ENCODE results near the gene CHD2.
"Not testable (repeated sequence)": the region's sequence is repeated elsewhere in the genome, so short reads cannot be mapped to it uniquely, and the experiment has no call there.

Gene CHD2

GRCh38 chr15:93019971-93020370 lies 119.8 kb downstream of the CHD2 start:
- no peak for DNase-seq (ENCODE audit: low spot score)

GRCh38 chr15:93020976-93021772 lies 121.0 kb downstream of the CHD2 start:
- DNase-seq (ENCODE audit: low spot score) = no peak

GRCh38 chr15:93024293-93024692 lies 124.2 kb downstream of the CHD2 start:
- DNase-seq (ENCODE audit: low spot score) = no peak

GRCh38 chr15:93024716-93025624 lies 124.8 kb downstream of the CHD2 start:
- DNase-seq (ENCODE audit: low spot score) = no peak

- no peak for DNase-seq (ENCODE audit: low spot score)
Measured at GRCh38 chr15:93025625-93025982, 125.5 kb downstream of the CHD2 start.

- DNase-seq (ENCODE audit: low spot score) = no peak
Measured at GRCh38 chr15:93026380-93026817, 126.3 kb downstream of the CHD2 start.

- no peak for DNase-seq (ENCODE audit: low spot score)
Measured at GRCh38 chr15:93027413-93027812, 127.3 kb downstream of the CHD2 start.

- no peak for DNase-seq (ENCODE audit: low spot score)
Measured at GRCh38 chr15:93028111-93028631, 128.0 kb downstream of the CHD2 start.

GRCh38 chr15:93028632-93029213 lies 128.6 kb downstream of the CHD2 start:
- DNase-seq (ENCODE audit: low spot score) = peak; percentile 77

- DNase-seq (ENCODE audit: low spot score) = no peak
Measured at GRCh38 chr15:93029214-93029835, 129.2 kb downstream of the CHD2 start.

GRCh38 chr15:93029836-93030429 lies 129.8 kb downstream of the CHD2 start:
- no peak for DNase-seq (ENCODE audit: low spot score)

GRCh38 chr15:93030430-93031102 lies 130.4 kb downstream of the CHD2 start:
- DNase-seq (ENCODE audit: low spot score) = peak; percentile 69

GRCh38 chr15:93031103-93031464 lies 131.0 kb downstream of the CHD2 start:
- DNase-seq (ENCODE audit: low spot score) = no peak

- DNase-seq (ENCODE audit: low spot score) = not testable (repeated sequence)
Measured at GRCh38 chr15:93031557-93032384, 131.6 kb downstream of the CHD2 start.

- not testable (repeated sequence) for DNase-seq (ENCODE audit: low spot score)
Measured at GRCh38 chr15:93032515-93033206, 132.5 kb downstream of the CHD2 start.

- no peak for DNase-seq (ENCODE audit: low spot score)
Measured at GRCh38 chr15:93033434-93034045, 133.4 kb downstream of the CHD2 start.

- DNase-seq (ENCODE audit: low spot score) = no peak
Measured at GRCh38 chr15:93034512-93034911, 134.4 kb downstream of the CHD2 start.

- DNase-seq (ENCODE audit: low spot score) = no peak
Measured at GRCh38 chr15:93035092-93035915, 135.2 kb downstream of the CHD2 start.
